NCI-H187 treated with DMSO at 0.1 percent for 48 hours (cell line): Measurements from ENCODE around the gene SAXO1.
"Not testable (repeated sequence)": the region's sequence is repeated elsewhere in the genome, so short reads cannot be mapped to it uniquely, and the experiment has no call there.

Source experiments
- DNase-seq: peaks from one replicate; lab custom pipeline; 2025; lab: John Stamatoyannopoulos, UW

SAXO1 gene, protein sequence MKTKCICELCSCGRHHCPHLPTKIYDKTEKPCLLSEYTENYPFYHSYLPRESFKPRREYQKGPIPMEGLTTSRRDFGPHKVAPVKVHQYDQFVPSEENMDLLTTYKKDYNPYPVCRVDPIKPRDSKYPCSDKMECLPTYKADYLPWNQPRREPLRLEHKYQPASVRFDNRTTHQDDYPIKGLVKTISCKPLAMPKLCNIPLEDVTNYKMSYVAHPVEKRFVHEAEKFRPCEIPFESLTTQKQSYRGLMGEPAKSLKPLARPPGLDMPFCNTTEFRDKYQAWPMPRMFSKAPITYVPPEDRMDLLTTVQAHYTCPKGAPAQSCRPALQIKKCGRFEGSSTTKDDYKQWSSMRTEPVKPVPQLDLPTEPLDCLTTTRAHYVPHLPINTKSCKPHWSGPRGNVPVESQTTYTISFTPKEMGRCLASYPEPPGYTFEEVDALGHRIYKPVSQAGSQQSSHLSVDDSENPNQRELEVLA

DNA sequence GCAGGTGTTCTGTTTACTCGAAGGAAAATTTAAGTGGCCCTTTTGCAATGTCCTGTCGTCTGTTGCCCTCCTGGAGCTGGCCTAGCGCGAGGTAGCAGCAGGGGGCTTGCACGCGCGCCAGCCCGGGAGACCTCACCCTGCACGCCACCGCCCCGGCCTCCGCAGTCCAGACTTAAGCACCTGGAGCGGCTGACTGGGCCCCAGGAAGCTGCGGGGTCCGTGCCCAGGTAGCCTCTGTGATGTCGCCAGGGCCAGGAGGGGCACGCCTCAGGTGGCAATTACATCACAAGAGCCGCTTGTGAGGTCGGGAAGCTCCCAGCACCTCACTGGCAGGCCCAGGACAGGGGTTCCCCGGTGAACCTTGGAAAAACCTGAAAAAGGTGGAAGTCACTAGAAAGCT, at the start of gene SAXO1:
TSS of gene SAXO1 (minus strand) at position 195 of the 400 bp plus-strand sequence. CDS start 301 bp downstream, outside the sequence.
- DNase-seq: no peak

DNA sequence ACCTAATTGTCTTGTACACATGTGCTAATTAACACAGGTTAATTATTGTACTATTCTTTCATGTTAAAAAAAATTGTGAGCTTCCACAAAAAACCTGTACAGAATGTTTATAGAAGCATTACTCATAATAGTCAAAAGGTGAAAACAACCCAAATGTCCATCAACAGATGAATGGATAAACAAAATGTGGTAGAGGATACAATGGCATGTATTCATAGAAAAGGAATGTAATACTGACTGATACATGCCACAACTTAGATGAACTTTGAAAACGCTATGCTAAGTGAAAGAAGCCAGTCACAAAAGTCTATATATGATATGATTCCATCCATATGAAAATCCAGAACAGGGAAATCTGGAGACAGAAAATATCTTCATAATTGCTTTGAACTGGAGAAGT, 41.8 kb upstream of the SAXO1 start:
- no peak for DNase-seq

DNA sequence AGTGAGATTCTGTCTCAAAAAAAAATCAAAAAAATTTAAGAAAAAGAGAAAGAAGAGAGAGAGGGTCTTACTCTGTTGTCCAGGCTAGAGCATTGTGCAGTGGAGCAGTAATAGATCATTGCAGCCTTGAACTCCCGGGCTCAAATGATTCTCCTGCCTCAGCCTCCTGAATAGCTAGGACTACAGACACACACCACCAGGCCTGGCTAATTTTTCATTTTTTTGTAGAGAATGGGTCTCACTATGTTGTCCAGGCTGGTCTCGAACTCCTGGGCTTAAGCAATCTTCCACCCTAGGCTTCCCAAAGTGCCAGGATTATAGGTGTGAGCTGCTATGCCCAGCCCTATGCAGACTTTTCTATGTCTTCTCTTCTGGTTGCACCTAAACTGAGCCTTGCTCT, 41.2 kb upstream of the SAXO1 start:
- DNase-seq: no peak

DNA sequence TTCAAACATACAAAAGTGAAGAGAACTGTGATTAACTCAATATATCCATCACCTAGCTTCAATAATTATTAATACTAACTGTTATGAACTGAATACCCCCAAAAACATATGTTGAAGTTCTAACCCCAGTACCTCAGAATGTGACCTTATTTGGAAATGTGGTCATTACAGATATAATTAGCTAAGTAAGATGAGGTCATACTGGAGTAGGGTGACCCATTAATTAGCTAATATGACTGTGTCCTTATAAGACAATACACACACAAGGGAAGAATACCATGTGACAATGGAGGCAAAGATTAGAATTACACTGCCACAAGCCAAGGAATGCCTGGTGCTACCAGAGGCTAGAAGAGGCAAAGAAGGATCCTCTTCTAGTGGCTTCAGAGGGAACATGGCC, 24.0 kb upstream of the SAXO1 start:
- no peak for DNase-seq

DNA sequence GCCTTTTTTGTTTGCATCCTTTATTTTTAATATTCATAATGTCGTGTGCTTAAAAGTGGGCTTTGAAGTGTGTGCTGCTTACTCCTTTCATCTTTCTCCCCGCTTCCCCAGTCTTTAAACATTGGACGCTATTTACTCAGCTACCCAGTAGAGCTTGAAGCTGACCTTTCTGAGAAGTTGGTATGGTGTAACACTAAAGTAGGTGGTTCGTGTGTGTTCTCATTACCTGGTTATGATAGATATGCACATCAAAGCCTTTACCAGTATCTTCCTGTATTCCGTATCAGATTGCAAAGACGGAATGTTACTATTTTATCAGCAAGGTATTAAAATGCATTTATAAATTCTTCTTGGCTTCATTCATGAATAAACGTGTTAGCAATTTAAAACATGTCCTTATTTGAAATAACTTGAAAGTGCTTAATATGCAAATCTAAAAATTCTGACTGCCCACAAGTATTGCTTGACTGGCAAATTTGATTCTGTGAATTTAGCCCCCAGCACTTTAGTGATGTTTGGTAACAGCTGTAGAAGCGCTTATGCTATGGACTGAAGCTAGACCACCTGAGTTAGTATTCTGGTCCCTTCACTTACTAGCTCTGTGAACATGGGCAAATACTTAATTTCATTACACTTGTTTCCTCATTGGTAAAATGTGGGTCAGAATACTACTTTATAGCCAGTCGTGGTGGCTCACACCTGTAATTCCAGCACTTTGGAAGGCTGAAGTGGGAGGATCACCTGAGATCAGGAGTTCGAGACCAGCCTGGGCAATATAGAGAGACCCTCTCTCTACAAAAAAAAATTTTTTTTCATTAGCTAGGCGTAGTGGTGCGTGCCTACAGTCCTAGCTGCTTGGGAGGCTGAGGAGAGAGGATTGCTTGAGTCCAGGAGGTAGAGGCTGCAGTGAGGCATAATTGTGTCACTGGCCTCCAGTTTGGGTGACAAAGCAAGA, 17.9 kb upstream of the SAXO1 start:
- DNase-seq: no peak

DNA sequence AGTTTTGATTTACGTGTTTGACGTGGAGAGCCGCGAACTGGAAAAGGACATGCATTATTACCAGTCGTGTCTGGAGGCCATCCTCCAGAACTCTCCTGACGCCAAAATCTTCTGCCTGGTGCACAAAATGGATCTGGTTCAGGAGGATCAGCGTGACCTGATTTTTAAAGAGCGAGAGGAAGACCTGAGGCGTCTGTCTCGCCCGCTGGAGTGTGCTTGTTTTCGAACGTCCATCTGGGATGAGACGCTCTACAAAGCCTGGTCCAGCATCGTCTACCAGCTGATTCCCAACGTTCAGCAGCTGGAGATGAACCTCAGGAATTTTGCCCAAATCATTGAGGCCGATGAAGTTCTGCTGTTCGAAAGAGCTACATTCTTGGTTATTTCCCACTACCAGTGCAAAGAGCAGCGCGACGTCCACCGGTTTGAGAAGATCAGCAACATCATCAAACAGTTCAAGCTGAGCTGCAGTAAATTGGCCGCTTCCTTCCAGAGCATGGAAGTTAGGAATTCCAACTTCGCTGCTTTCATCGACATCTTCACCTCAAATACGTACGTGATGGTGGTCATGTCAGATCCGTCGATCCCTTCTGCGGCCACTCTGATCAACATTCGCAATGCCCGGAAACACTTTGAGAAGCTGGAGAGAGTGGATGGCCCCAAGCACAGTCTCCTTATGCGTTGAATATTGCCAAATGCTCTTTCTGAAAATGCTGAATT, 17.1 kb upstream of the SAXO1 start:
- DNase-seq: no peak

DNA sequence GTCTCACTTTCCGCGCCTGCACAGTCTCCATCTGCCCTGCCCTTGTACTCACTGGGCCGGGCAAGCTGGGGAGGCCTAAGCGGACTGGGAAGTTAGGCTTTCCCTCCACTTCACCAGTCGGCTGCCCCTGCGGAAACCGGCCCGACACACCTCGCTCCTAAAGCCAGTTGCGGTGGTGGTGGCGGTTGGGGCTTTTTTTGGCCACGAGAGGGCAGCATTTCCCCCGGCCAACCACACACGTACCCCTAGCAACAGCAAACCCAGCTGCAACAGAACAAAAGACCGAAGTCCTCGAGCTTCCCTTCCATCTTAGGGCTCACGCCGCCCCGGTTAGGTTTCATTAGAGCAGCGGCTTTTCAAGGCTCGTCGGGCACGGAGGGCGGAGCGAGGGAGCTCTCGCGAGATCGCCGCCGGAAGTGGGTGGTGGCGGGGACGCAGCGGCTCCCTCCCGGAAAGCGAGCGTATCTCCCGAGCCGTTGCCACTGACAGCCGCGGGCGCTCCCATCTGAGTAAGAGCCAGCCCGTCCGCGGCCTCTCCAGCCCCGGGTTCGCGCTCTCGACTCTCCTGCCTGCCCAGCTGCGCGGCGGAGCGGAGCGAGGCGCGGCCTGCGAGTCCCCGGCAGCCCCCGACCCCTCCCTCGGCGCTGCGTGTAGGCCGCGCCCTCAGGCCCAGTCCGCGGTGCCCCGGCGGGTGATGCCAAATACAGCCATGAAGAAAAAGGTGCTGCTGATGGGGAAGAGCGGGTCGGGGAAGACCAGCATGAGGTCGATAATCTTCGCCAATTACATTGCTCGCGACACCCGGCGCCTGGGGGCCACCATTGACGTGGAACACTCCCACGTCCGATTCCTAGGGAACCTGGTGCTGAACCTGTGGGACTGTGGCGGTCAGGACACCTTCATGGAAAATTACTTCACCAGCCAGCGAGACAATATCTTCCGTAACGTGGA, 16.2 kb upstream of the SAXO1 start, which contains the start of gene RRAGA:
TSS of gene RRAGA (plus strand) at position 462 of the 951 bp plus-strand sequence. CDS start at position 695, 233 bp downstream.
- DNase-seq: peak; percentile 90

DNA sequence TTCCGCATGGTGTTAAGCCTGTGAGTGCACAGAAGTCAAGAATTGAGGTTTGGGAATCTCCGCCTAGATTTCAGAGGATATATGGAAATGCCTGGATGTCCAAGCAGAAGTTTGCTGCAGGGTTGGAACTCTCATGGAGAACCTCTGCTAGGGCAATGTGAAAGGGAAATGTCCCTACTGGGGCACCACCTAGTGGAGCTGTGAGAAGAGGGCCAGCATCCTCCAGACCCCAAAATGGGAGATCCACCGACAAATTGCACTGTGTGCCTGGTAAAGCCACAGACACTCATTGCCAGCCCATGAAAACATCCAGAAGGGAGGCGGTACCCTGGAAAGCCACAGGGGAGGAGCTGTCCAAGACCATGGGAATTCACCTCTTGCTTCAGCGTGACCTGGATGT, 3.6 kb upstream of the SAXO1 start:
- no peak for DNase-seq

DNA sequence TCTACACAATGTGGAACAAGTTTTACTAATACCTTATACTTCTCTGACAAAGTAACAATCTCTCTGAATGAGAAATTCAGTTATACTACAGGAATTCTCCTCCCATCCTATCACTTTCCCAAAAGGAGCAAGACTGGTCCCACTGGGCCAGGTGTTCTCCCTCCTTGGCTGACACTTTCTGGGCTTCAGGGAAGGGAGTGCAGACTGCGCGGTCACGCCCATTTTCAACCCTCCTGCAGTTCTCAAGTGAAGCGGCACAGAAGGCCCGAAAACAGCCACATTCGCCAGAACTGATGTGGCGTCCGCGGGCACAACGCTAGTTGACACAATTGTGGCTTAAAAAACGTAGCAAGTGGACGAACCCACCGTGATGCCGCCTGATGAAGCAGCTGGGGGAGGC, 603 bp downstream of the SAXO1 start:
- no peak for DNase-seq

DNA sequence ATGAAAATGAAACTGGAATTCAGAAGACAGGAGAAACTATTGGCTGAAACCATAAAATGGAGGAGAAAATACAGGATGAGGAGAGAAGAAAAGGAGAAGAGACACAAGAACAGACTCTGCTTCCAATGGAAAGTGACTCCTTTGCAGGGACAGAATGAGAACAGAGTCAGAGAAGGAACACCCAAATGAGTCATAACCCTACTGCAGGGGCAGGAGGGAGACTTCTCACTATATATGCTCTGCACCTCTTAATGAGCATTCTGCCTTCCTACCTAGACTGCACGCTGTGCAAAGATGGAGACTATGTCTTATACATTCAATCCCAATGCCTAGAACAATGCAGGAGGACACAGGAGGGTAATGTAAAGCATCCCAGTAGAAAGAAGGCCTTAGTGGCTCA, 2.1 kb downstream of the SAXO1 start:
- DNase-seq: no peak

DNA sequence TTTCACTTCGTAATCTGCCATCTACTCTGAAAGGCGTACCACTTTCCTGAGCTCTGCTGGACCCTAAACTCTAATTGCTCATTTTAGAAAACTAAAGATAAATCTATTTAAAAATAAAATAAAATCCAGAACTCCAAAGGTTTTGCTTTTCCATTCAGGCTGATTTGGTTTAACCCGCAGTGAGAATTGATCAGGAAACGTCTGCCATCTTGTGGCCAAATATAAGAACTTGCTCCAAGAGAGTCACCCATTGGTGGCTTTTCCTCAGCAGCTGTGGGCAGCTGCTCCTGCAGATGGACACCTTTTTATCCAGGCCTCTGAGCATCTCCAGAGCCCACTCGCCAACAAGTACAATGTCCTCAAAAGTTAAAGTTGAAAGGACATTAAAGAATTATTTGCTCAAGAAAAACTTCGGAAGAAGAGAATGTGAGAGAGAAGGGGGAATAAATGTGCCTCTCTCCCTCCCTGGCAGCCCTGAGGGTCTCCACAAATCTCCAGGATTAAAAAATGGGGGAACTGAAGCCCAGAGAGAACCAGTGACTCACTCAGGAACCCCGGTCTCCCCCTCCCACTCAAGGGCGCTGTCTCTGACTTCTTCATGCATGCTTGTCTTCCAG, 4.1 kb downstream of the SAXO1 start:
- peak; percentile 50 for DNase-seq

DNA sequence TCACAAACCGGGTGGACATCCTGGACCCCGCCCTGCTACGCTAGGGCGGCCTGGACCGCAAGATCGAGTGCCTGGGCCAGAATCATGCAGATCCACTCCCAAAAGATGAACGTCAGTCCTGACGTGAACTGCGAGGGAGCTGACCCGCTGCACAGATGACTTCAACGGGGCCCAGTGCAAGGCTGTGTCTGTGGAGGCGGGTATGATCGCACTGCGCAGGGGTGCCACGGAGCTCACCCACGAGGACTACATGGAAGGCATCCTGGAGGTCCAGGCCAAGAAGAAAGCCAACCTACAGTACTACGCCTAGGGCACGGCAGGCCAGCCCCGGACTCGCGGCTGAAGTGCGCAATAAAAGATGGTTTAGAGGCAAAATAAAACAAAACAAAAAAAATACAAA, 5.2 kb downstream of the SAXO1 start:
- no peak for DNase-seq

DNA sequence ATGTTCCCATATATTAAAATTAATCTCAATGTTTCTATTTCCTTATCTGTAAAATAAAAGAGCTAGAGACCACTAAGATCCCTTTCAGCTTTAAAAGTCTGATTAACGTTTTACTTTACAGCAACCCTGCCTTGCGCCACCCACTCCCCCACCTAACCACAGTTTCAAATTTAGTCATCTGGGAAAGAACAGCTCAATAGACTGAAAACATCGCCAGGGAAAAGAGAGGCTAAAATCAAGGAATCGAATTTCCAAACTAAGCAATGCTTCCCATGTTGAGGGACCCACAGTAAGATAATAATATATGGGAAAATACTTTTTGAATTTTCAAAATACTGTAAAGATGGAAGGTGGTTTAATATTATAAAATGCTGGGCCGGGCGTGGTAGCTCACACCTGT, 6.6 kb downstream of the SAXO1 start:
- no peak for DNase-seq

DNA sequence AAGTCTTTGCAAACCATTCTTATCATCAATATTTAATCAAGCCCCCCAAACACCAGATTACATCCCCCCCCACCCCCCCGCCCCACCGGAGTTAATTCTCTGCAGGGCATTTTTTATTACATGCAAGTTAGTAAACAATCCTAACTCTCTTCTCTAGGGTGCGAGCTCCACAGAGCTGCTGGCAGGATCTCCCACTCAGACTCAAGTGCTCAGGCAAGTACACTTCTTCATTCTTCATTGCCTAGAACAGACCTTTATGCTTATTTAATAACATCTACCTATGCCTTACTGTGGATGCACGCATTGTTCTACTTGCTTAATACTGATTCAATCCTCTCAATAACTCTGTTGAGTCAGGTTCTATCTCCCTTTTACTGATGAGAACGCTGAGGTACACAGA, 9.9 kb downstream of the SAXO1 start:
- no peak for DNase-seq

DNA sequence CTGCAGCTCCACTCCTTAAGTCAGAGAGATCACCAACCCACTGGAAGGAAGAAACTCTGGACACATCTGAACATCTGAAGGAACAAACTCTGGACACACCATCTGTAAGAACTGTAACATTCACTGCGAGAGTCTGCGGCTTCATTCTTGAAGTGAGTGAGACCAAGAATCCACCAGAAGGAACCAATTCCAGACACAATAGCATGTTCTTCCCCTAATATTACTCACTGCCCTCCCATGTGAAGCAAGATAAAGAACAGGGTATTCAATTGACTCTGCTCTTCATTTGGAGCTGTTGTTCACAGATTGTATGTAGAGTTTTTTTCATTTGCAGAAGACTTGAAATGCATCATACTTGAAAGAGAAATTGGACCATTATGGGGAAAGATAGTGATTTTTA, 10.8 kb downstream of the SAXO1 start:
- no peak for DNase-seq

DNA sequence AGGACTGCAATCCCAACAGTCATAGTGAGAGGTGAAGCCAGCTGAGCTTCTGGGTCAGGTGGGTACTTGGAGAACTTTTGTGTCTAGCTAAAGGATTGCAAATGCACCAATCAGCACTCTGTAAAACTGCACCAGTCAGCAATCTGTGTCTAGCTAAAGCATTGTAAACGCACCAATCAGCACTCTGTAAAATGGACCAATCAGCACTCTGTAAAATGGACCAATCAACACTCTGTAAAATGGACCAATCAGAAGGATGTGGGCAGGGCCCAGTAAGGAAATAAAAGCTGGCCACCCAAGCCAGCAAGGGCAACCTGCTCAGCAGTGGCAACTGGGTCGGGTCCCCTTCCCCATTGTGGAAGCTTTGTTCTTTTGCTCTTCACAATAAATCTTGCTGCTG, 11.4 kb downstream of the SAXO1 start:
- not testable (repeated sequence) for DNase-seq

DNA sequence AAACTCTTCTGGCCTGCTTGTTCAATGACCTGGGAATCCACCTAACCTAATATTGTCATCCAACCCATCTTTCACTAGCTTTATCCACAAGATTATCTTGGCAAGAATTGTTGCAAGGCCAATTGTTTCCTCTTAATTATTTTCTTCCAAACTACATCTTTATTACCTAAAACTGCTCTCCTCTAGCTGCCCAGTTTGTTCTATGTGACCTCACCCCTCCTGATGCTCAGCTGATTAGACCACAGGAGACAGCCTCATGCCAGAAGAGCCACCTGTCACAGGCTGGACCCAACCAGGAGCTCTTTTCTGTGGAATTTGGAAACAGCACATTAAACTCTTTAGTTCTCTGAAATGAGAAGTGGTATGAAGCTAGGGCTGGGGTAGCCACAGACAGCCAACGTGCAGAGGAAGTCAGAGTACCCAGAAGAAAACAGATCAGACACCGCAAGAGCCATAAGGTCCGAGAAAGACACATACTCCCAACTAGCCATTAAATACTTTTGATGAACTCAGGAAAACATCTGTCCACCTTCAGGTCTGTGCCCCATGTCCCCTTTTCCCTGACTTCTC, 12.0 kb downstream of the SAXO1 start:
- no peak for DNase-seq

DNA sequence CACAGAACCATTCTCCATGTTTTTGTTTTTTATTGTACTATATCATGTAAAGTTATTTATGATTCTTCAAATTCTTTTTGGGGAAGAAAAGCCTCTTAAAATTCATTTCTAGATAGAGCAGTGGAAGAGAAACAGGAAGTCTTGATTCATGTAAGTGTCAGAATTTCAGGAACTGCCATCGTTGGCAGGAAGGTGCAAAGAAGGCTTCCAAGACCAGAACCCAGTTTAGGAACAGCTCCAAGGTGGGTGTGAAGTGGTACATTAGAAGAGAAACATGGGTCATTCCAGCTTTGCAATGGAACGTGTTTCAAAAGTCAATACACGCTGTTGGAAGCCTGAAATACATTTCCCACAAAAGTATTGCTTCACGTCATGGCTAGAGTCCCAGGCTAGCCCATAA, 14.8 kb downstream of the SAXO1 start:
- DNase-seq: no peak

DNA sequence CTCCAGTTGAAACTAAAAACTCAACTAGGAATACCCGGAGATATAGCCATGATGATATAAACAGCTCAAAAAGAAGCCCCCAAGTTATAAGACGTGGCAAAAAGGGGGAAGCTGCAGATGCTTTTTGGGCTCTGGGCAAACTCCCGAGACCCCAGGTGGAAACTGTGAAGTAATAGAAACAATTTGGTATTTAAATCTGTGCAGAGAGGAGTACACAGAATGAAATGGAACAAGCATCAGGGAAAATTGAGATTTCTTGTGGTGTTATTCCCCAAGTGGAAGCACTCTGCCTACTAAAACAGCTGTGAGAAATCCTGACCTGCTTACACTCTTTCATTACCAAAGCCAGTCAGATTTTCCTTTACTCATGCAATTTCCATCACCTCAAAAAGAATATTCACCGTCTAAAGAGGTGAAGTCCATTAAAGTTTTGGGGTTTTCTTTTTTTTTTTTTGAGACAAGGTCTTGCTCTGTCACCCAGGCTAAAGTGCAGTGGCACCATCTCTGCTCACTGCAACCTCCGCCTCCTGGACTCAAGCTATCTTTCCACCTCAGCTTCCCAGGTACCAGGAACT, 23.5 kb downstream of the SAXO1 start:
- no peak for DNase-seq

DNA sequence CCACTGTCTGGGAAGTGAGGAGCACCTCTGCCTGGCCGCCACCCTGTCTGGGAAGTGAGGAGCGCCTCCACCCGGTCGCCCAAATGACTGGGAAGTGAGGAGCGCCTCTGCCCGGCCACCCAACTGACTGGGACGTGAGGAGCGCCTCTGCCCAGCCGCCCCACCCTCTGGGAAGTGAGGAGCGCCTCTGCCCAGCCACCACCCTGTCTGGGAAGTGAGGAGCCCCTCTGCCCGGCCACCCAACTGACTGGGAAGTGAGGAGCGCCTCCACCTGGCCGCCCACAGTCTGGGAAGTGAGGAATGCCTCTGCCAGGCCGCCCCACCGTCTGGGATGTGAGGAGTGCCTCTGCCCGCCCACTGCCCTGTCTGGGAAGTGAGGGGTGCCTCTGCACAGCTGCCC, 32.9 kb downstream of the SAXO1 start:
- no peak for DNase-seq
